ENCODE measurements around the gene ELOVL6.
"Not testable (repeated sequence)": the region's sequence is repeated elsewhere in the genome, so short reads cannot be mapped to it uniquely, and the experiment has no call there.

The ELOVL6 gene

DNA sequence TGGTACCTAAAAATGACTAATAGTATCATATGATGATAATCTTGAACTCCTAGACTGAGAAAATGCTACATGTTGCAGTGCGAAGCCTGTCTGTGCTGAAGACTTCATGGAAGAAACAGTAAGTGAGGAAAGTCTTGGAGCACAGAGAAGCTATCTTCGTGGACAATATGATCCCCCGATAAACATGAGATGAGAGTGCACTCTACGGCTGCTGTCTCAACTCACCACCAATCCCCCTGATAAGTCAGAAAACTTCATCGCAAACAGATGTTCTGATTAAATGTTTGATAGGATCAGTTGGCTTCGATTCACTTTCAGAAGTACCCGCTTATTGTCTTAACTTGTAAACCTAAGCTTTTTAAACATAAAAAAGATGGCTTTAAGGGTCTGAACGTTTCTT is 130.2 kb downstream of the ELOVL6 start:
- no peak for DNase-seq

DNA sequence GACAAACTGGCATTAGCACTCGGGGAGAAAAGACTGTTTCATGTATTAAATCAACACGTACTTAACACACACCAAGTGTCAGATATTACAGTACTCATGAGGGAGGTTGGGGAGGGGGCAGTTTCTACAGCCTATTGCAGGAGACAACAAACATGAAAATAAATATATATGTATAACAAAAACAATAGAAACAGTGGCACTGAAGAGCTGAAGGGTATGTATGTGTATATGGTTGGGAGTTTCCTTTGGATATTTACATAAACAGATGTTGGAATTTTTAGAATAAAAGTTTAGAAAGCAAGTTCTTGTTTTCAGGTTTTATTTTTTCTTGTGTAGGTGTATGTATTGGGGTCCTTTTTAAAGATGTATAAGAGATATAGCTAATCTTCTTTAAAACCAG is 133.5 kb downstream of the ELOVL6 start:
- no peak for DNase-seq

GRCh38 chr4:110064295-110064694 is 134.1 kb downstream of the ELOVL6 start:
- DNase-seq, result no peak

GRCh38 chr4:110062166-110062565 is 136.2 kb downstream of the ELOVL6 start:
- no peak for DNase-seq

- DNase-seq, result no peak
These were observed 137.3 kb downstream of the ELOVL6 start for GRCh38 chr4:110061076-110061475.

DNA sequence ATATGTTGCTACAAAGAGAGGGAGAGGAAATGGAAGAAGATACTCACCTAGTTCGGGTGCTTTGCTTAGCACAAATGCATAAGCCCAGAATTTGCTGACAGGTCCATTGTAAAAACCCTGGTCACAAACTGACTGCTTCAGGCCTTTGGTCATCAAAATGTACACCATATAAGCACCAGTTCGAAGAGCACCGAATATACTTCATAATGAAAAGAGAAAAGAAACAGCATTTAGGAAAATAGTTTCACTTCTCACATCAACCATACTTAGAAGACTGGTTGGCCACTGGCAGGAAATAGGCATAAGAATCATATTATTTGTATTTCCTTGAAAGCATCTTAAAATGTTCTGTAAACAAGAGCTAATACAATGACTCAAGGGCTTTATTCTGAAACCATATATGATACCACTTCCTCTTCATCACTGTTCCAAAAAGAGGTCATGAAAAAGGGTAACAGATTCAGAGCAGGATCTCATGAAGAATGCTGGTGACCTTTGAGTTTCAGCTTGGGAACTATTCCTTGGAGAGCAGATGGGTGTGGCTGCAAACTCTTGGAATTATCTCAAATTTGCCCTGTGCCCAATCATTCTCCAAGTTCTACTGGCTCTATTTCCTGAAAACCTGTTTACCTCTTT is 138.7 kb downstream of the ELOVL6 start:
- DNase-seq, result no peak

DNA sequence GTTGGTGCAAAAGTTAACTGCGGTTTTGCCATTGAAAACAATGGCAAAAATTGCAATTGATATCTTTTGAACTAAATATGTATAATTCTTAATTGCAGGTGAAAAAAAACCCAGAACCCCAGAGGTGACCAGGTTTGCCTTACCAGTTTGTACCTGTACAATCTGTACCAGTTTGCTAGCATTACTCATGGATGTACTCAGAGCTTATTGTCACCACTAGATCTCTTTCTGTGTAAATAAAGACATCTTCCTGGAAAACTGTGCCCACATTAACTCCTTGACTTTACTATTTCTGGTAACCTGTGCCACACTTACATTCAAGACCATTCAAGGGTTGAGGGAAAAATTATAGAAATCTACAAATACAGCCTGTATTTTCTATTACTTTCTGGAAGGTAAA is 139.7 kb downstream of the ELOVL6 start:
- DNase-seq, result no peak

GRCh38 chr4:110055158-110055768 is 143.2 kb downstream of the ELOVL6 start:
- DNase-seq, result no peak

- peak; percentile 32 for DNase-seq
These were observed 148.2 kb downstream of the ELOVL6 start for GRCh38 chr4:110049951-110050925.

- DNase-seq, result no peak
These were observed 151.8 kb downstream of the ELOVL6 start for GRCh38 chr4:110046588-110047049.

- DNase-seq, result no peak
These were observed 155.6 kb downstream of the ELOVL6 start for GRCh38 chr4:110042545-110043517.

DNA sequence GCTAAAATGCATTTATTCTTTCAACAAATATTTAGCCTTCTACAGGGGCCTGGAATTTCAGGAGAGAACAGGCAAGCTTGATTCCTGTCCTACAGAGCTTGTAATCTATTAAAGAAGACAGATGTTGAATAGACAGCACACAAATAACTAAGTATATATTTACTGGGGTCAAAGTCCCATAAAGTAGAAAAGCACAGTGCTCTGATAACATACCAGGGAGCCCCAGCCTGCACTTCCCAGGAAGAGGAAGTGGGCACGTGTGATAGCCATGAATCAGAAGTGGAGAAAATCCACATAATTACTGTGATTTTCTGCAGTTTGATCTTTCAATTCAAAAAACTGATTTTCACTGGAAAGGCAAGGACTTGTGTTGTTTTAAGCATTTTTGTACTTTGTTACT is 156.7 kb downstream of the ELOVL6 start:
- no peak for DNase-seq

DNA sequence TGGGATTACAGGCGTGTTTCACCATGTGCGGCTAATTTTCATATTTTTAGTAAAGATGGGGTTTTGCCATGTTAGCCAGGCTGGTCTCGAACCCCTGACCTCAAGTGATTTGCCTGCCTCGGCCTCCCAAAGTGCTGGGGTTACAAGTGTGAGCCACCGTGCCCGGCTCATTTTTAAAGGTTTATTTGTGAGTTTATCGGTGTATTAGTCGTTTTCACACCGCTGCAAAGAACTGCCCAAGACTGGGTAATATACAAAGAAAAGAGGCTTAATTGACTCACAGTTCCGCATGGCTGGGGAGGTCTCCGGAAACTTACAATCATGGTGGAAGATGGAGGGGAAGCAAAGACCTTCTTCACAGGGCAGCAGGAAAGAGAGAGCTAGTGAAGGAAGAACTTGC is 159.3 kb downstream of the ELOVL6 start:
- not testable (repeated sequence) for DNase-seq

GRCh38 chr4:110034026-110034393 is 164.4 kb downstream of the ELOVL6 start:
- no peak for DNase-seq

GRCh38 chr4:110033355-110034025 is 164.9 kb downstream of the ELOVL6 start:
- DNase-seq, result no peak

DNA sequence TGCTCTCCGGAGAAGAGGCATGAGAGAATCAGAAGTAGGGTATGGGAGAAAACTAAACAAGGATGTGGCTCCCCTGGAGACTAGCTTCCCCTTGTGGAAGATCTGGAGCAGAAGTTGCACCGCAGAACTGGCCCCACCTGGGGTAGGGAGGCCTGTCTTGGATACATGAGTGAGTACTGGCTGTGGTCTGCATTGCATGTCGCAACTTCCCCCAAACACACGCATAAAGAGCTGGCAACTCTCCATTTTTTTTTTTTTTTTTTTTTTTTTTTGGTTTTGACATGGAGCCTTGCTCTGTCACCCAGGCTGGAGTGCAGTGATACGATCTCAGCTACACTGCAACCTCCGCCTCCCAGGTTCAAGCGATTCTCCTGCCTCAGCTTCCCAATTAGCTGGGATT is 165.8 kb downstream of the ELOVL6 start:
- peak; percentile 48 for DNase-seq

DNA sequence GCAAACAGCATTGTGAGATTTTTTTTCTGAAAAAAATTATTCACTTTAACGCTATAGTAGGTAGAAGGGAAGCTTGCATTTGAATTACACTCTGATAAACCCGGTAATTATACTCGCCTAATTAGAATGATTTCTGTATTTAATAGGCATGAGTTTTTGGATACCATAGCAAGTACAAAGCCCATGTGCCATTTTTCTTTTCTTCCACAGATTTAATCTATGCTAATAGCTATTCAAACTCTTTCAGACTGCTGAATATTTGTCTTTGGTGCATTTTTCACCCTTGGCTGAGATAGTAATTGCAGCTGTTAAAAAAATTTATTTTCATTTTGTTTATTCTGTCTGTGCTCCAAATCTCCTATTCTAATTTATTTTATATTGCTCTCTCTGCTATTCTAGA is 172.7 kb downstream of the ELOVL6 start:
- no peak for DNase-seq

- DNase-seq, result no peak
These were observed 173.4 kb downstream of the ELOVL6 start for GRCh38 chr4:110025056-110025455.

DNA sequence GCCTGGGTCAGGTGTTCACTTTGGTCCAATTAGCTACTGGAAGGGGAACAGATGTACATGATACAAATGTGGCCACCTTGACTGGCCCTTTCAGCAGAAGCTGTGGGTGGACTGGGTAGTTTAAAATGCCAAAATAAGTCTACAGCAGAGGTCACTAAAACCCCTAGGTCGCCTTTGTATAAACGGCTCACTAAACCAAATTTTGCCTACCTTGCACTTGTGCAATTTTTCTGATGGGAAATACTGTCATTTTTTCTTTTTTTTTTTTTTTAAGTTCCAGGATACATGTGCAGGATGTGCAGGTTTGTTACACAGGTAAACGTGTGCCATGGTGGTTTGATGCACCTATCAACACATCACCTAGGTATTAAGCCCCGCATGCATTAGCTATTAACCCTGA is 176.0 kb downstream of the ELOVL6 start:
- DNase-seq, result no peak

DNA sequence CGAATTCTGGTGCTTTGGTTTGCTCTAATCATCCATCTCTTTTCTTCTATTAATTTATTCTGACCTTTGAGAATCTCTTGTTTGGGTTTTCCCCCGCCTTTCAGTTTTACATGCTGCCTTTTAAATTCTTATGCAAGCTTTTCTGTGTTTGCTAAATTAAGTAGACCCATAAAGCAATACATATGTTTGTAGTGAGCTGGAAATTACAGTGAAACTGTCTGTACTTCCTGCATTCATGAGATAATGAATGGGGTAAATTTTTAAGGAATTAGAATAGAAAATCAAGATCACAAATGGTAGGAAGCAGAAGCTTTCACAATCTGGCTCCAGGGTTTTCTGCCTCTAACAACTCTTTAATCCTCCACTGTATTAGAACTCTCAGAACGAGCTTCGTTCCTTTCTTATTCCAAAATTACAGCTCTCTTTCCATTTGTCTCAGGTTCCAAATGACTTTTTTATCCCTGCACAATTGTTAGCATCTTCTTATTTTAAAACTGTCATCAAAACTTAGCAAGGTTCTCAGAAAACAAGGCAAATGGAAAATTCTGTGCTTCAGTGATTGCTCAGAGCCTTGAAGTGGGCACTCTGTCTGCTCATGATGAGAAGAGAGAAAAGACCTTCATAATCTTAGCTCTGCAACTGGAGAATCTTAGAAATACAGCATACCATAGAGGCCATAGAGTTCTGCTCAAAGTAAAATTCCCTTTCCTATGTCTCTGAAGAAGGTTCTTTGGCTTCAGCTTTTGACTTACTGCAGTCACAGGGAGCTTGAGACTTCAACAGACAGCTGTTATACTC is 177.6 kb downstream of the ELOVL6 start:
- no peak for DNase-seq

GRCh38 chr4:110020139-110020538 is 178.3 kb downstream of the ELOVL6 start:
- DNase-seq, result no peak
